Loucy (cell line): ENCODE measurements around the gene ESR1.

ENCODE experiments used
- CTCF ChIP-seq: fragments of 200-600 bp; sonication (generic); conservative IDR thresholded peaks from 2 replicates; pipeline ENCODE4 v1.5.1; 2014; ENCODE audit warnings: mild to moderate bottlenecking, antibody characterized with exemption, low read length
- EZH2phosphoT487 ChIP-seq: fragments of 200-600 bp; IDR thresholded peaks from 2 replicates; pipeline ENCODE4 v1.6.1; 2018; ENCODE audit warnings: antibody characterized with exemption, mild to moderate bottlenecking, moderate library complexity, borderline replicate concordance

- TF ChIP-seq EZH2phosphoT487 (no peak), CTCF (no peak)
Observed at GRCh38 chr6:151858294-151858693, 50.8 kb downstream of the ESR1 start.
